Measurements from ENCODE around the gene ARHGAP40.

ARHGAP40 gene

DNA sequence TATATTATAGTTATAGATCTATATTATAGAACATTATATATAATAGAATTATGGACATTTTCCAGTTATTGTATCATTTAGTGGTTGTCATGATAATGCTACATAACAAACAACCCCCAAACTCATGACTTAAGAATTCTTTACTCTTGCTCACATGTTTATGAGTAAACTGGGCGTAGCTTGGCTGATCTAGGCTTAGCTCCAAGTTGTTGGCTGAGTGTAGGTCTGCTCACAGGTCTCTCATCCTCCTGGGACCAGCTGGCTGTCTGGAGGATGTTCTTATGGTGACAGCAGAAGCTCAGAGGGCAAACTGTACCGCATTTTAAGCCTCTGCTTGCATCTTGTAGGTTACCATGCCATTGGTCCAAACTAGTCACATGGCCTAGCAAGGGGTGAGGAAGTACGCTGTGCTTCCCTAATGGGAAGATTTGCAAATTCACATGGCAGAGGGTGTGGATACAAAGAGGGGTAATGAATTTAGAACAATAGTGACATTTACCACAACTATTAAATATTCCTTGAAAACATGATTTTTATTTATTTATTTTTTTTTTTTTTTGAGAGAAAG is 34.2 kb downstream of the ARHGAP40 start:
- no peak overlapping the region for H3K4me3 ChIP-seq (ENCODE audit: low read depth, low read length, poor library complexity, severe bottlenecking)

DNA sequence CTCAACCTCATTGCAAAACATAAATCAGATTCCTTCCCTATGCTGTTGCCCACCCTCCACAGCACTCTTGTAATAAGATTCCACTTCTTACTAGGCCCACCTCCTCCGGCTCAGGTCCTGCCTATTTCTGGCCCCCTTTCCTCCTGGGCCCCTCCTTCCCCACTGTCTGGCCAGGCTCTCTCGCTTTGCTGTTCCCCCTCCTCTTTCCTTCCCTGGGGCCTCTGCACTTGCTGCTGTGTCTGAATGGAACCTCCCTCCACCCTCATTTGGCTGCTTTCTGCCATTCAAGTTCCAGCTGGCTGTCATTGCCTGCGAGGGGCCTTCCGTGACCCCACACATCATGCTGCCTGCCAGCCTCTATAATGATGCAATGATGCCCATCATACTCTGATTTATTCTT is 38.9 kb downstream of the ARHGAP40 start:
- Histone ChIP-seq H3K4me2 (ENCODE audit: low read length) (no peak overlapping the region), H3K36me3 (ENCODE audit: insufficient read depth, low read length) (no peaks in the 10 kb centered on the region)

More for the DNA sequence above, 34.2 kb downstream of the ARHGAP40 start:
- Histone ChIP-seq H3K27me3 (ENCODE audit: insufficient read depth, low read length) (no peaks in the 10 kb centered on the region; the same call in 1 of the 2 replicates), H3K9me3 (ENCODE audit: low read length) (no peaks in the 10 kb centered on the region), H3K79me2 (ENCODE audit: insufficient read depth, low read length) (no peaks in the 10 kb centered on the region), H3K27ac (ENCODE audit: low read depth, low read length, poor library complexity, severe bottlenecking) (no peak overlapping the region), H3K4me2 (ENCODE audit: low read length) (no peak overlapping the region), H3K4me1 (ENCODE audit: insufficient read depth, low read length, severe bottlenecking) (no peaks in the 10 kb centered on the region), H3K36me3 (ENCODE audit: insufficient read depth, low read length) (no peaks in the 10 kb centered on the region), H3K9me2 (ENCODE audit: low read depth, low read length) (no peaks in the 10 kb centered on the region), H3F3A (ENCODE audit: insufficient read depth, low read length) (no peaks in the 10 kb centered on the region), H3K9ac (ENCODE audit: low read length) (no peak overlapping the region), H4K20me1 (ENCODE audit: insufficient read depth, low read length) (no peaks in the 10 kb centered on the region), H2AFZ (ENCODE audit: low read length) (no peak overlapping the region)
- TF ChIP-seq, protein P1, sequence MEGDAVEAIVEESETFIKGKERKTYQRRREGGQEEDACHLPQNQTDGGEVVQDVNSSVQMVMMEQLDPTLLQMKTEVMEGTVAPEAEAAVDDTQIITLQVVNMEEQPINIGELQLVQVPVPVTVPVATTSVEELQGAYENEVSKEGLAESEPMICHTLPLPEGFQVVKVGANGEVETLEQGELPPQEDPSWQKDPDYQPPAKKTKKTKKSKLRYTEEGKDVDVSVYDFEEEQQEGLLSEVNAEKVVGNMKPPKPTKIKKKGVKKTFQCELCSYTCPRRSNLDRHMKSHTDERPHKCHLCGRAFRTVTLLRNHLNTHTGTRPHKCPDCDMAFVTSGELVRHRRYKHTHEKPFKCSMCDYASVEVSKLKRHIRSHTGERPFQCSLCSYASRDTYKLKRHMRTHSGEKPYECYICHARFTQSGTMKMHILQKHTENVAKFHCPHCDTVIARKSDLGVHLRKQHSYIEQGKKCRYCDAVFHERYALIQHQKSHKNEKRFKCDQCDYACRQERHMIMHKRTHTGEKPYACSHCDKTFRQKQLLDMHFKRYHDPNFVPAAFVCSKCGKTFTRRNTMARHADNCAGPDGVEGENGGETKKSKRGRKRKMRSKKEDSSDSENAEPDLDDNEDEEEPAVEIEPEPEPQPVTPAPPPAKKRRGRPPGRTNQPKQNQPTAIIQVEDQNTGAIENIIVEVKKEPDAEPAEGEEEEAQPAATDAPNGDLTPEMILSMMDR (IDR thresholded peaks at IDR 0.05; ENCODE audit: low read length) = no peak
- no peak for TF ChIP-seq EZH2 (IDR thresholded peaks at IDR 0.05; ENCODE audit: borderline replicate concordance, low read length)

DNA sequence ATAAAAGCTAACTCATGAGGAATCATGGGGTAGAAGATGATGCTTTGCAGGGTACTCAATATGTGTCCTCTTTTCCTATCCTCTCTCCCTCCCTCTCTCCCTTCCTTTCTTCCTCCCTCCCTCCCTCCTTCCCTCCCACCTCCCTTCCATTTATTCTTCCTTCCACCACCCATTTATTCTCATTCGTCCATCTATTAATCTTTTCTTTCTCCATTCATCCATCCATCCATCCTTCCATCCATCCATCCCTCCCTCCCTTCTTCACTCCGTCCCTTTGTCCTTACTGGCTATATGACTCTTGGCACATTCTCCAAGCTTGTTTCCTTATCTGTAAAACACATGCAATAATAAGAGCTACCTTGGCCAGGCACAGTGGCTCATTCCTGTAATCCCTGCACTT is 40.9 kb downstream of the ARHGAP40 start:
- Histone ChIP-seq H3K9ac (ENCODE audit: low read length) (no peak overlapping the region), H3K27ac (ENCODE audit: low read depth, low read length, poor library complexity, severe bottlenecking) (no peak overlapping the region), H3K36me3 (ENCODE audit: insufficient read depth, low read length) (no peaks in the 10 kb centered on the region), H4K20me1 (ENCODE audit: insufficient read depth, low read length) (no peaks in the 10 kb centered on the region), H3K27me3 (ENCODE audit: insufficient read depth, low read length) (peaks cover 5% of the 10 kb centered on the region; the same call in 1 of the 2 replicates), H3K9me3 (ENCODE audit: low read length) (no peaks in the 10 kb centered on the region), H3F3A (ENCODE audit: insufficient read depth, low read length) (no peaks in the 10 kb centered on the region), H3K79me2 (ENCODE audit: insufficient read depth, low read length) (no peaks in the 10 kb centered on the region), H3K9me2 (ENCODE audit: low read depth, low read length) (no peaks in the 10 kb centered on the region), H2AFZ (ENCODE audit: low read length) (no peak overlapping the region), H3K4me2 (ENCODE audit: low read length) (no peak overlapping the region), H3K4me3 (ENCODE audit: low read depth, low read length, poor library complexity, severe bottlenecking) (no peak overlapping the region), H3K4me1 (ENCODE audit: insufficient read depth, low read length, severe bottlenecking) (peaks cover 6% of the 10 kb centered on the region)
- TF ChIP-seq, protein P1 (IDR thresholded peaks at IDR 0.05; ENCODE audit: low read length) = no peak
- no peak for TF ChIP-seq EZH2 (IDR thresholded peaks at IDR 0.05; ENCODE audit: borderline replicate concordance, low read length)

More for the DNA sequence above, 38.9 kb downstream of the ARHGAP40 start:
- H3K79me2 ChIP-seq (ENCODE audit: insufficient read depth, low read length) = no peaks in the 10 kb centered on the region
- no peak overlapping the region for H3K9ac ChIP-seq (ENCODE audit: low read length)
- no peak for TF ChIP-seq EZH2 (IDR thresholded peaks at IDR 0.05; ENCODE audit: borderline replicate concordance, low read length)
- TF ChIP-seq, protein P1 (IDR thresholded peaks at IDR 0.05; ENCODE audit: low read length) = no peak
- peaks cover 5% of the 10 kb centered on the region; the same call in 1 of the 2 replicates for H3K27me3 ChIP-seq (ENCODE audit: insufficient read depth, low read length)
- no peak overlapping the region for H3K4me3 ChIP-seq (ENCODE audit: low read depth, low read length, poor library complexity, severe bottlenecking)
- H3K9me3 ChIP-seq (ENCODE audit: low read length) = no peaks in the 10 kb centered on the region
- no peaks in the 10 kb centered on the region for H3F3A ChIP-seq (ENCODE audit: insufficient read depth, low read length)
- no peaks in the 10 kb centered on the region for H3K4me1 ChIP-seq (ENCODE audit: insufficient read depth, low read length, severe bottlenecking)
- no peaks in the 10 kb centered on the region for H3K9me2 ChIP-seq (ENCODE audit: low read depth, low read length)
- H3K27ac ChIP-seq (ENCODE audit: low read depth, low read length, poor library complexity, severe bottlenecking) = no peak overlapping the region
- no peak overlapping the region for H2AFZ ChIP-seq (ENCODE audit: low read length)
- no peaks in the 10 kb centered on the region for H4K20me1 ChIP-seq (ENCODE audit: insufficient read depth, low read length)

Measured in OCI-LY1 (cell line).